Type B pancreatic cell (in vitro differentiated cells): Measurements from ENCODE around the gene GATAD2B. TPM values are rescaled to one million over a fixed set of nuclear protein-coding genes. Genes with fewer than 3 reads are reported as not detected.
"Not testable (repeated sequence)": the region's sequence is repeated elsewhere in the genome, so short reads cannot be mapped to it uniquely, and the experiment has no call there.

Experiments used
- DNase-seq: peaks from one replicate; pipeline ENCODE4 v3.0.0; 2021; ENCODE audit warnings: mixed read lengths; ENCODE audit not compliant: unreplicated experiment; ENCODE audit errors: extremely low spot score
- H3K27ac Mint-ChIP-seq: 2 replicates; pipeline ENCODE4 v1.8.0; 2021; ENCODE audit warnings: mild to moderate bottlenecking, mixed read lengths
- H3K27me3 Mint-ChIP-seq: 2 replicates; pipeline ENCODE4 v1.8.0; 2021; ENCODE audit warnings: mixed read lengths
- H3K36me3 Mint-ChIP-seq: 2 replicates; pipeline ENCODE4 v1.8.0; 2021; ENCODE audit warnings: mixed read lengths
- H3K4me1 Mint-ChIP-seq: one replicate; pipeline ENCODE4 v1.8.0; 2021; ENCODE audit warnings: mixed read lengths; ENCODE audit not compliant: unreplicated experiment
- H3K4me3 Mint-ChIP-seq: 2 replicates; pipeline ENCODE4 v1.8.0; 2021; ENCODE audit warnings: mild to moderate bottlenecking, mixed read lengths
- H3K9me3 Mint-ChIP-seq: 2 replicates; pipeline ENCODE4 v1.8.0; 2021; ENCODE audit warnings: mixed read lengths
- total RNA-seq: library from RNA; stranded (reverse); gene quantifications from 2 replicates; pipeline ENCODE4 v1.2.1, GENCODE V29; 2021; ENCODE audit warnings: low replicate concordance
- TF ChIP-seq, protein P1 (sequence below): fragments of 200-600 bp; sonication (generic); conservative IDR thresholded peaks from 2 replicates; pipeline ENCODE4 v1.5.0; 2021; ENCODE audit warnings: antibody characterized with exemption, mild to moderate bottlenecking

The GATAD2B gene
- total RNA-seq, 1 donor from 2014 or later: 51.4 TPM

GRCh38 chr1:153768316-153769181 lies 154.2 kb downstream of the GATAD2B start:
- H3K27me3 Mint-ChIP-seq: no peaks in the 10 kb centered on the region
- peak overlapping the region; percentile 84 for H3K27ac Mint-ChIP-seq
- no peak overlapping the region for H3K4me3 Mint-ChIP-seq
- no peaks in the 10 kb centered on the region for H3K4me1 Mint-ChIP-seq
- H3K9me3 Mint-ChIP-seq: no peaks in the 10 kb centered on the region
- H3K36me3 Mint-ChIP-seq: peaks cover 8% of the 10 kb centered on the region
- TF ChIP-seq, protein P1, sequence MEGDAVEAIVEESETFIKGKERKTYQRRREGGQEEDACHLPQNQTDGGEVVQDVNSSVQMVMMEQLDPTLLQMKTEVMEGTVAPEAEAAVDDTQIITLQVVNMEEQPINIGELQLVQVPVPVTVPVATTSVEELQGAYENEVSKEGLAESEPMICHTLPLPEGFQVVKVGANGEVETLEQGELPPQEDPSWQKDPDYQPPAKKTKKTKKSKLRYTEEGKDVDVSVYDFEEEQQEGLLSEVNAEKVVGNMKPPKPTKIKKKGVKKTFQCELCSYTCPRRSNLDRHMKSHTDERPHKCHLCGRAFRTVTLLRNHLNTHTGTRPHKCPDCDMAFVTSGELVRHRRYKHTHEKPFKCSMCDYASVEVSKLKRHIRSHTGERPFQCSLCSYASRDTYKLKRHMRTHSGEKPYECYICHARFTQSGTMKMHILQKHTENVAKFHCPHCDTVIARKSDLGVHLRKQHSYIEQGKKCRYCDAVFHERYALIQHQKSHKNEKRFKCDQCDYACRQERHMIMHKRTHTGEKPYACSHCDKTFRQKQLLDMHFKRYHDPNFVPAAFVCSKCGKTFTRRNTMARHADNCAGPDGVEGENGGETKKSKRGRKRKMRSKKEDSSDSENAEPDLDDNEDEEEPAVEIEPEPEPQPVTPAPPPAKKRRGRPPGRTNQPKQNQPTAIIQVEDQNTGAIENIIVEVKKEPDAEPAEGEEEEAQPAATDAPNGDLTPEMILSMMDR: no peak
- DNase-seq: no peak

DNA sequence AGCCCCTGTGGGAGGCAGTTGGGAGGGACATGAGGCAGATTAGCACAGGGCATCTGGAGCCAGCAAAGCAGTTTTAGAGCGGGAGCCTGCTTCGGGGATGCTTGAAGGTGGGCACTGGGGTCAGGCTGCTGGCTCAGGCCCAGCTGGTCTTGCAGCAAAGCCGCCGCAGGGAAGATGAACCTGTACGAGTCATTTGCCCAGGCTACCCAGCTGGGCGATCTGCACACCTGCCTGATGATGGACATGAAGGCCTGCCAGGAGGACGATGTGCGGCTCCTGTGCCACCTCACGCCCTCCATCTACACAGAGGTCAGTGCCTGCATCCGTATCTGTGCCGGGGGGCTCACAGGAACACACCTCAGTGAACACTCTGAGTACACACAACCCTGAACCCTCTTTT lies 155.3 kb downstream of the GATAD2B start:
- Mint-ChIP-seq H3K27ac (peak overlapping the region; percentile 84), H3K27me3 (no peaks in the 10 kb centered on the region), H3K9me3 (no peaks in the 10 kb centered on the region), H3K4me3 (no peak overlapping the region), H3K4me1 (no peaks in the 10 kb centered on the region), H3K36me3 (peaks cover 13% of the 10 kb centered on the region)
- no peak for DNase-seq
- TF ChIP-seq, protein P1: no peak

- peaks cover 17% of the 10 kb centered on the region for H3K36me3 Mint-ChIP-seq
- not testable (repeated sequence) for H3K4me3 Mint-ChIP-seq, H3K9me3 Mint-ChIP-seq, H3K27me3 Mint-ChIP-seq, H3K27ac Mint-ChIP-seq, H3K4me1 Mint-ChIP-seq, DNase-seq
These were observed 156.1 kb downstream of the GATAD2B start for GRCh38 chr1:153766663-153767062.

- DNase-seq: no peak
- H3K4me1 Mint-ChIP-seq: no peaks in the 10 kb centered on the region
- TF ChIP-seq, protein P1: no peak
- no peak overlapping the region for H3K27ac Mint-ChIP-seq
- no peaks in the 10 kb centered on the region for H3K27me3 Mint-ChIP-seq
- peaks cover 23% of the 10 kb centered on the region for H3K36me3 Mint-ChIP-seq
- H3K4me3 Mint-ChIP-seq: no peak overlapping the region
- no peaks in the 10 kb centered on the region for H3K9me3 Mint-ChIP-seq
These were observed 158.5 kb downstream of the GATAD2B start for GRCh38 chr1:153764310-153764709.

DNA sequence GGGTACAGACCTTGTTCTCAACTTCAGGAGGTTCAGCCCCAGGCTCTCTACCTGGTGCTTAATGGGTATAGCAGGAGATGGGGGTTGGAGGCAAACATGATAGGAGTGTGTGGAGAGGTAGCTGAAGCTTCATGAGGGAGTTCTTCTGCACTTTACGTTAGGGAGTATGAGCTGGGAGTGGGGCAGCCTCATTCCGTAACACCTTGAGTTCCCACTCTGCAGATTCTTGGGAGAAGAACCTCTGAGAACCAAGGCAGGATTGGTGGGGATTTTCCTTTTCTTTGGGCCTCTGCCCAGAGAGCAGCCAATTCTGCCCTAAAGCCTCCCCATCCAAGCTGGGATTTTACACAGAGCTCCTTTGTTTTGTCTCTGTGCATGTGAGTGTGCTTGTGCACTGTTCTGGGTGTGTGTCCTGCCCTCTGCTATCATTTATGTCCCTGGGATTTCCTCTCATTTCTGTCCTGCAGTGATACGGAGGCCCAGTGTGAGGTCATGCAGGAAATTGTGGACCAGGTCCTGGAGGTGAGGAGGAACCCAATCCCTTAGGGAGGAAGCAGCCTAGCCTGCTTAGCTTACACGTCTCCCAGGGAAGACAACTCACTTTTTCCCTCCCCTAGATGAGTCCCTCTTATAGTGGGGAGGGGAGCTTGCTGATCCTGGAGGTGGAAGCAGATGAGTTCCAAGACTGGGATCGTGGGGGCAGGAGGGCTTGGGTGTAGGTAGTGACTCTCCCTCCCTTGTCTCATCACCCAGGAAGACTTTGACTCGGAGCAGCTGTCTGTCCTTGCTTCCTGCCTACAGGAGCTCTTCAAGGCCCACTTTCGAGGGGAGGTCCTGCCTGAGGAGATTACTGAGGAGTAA lies 159.2 kb downstream of the GATAD2B start:
- Mint-ChIP-seq H3K27ac (no peak overlapping the region), H3K36me3 (peaks cover 23% of the 10 kb centered on the region), H3K27me3 (no peaks in the 10 kb centered on the region), H3K9me3 (no peaks in the 10 kb centered on the region), H3K4me1 (no peaks in the 10 kb centered on the region), H3K4me3 (no peak overlapping the region)
- no peak for DNase-seq
- TF ChIP-seq, protein P1: no peak

- Mint-ChIP-seq H3K9me3 (no peaks in the 10 kb centered on the region), H3K27me3 (no peaks in the 10 kb centered on the region), H3K4me3 (no peak overlapping the region), H3K4me1 (no peaks in the 10 kb centered on the region), H3K27ac (no peak overlapping the region), H3K36me3 (peaks cover 20% of the 10 kb centered on the region)
- TF ChIP-seq, protein P1: no peak
- no peak for DNase-seq
These were observed 162.3 kb downstream of the GATAD2B start for GRCh38 chr1:153760440-153760839.
